Measurements from ENCODE around the gene SLC9A5.

The SLC9A5 gene

DNA sequence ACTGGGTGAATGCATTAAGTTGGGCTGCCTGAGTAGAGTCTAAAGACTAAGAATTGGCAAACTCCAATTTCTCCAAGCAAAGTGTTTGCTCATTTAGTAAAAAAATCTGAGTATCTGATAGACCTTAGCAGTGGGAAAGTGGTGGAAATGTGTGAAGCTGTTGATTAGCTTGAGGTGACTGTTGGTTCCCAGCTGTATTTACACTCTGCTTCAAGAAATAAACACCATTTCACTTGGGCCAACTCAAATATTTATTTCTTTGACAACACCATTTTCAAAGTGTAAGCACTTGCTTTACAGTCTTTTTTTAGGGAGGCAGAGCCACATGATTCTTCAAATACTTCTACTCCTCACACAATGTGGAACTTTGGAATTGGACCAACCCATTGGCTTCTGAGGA, 69.1 kb downstream of the SLC9A5 start:
- DNase-seq = no peak

Data from CD4-positive, alpha-beta T cell treated with Interleukin-12 subunit alpha and Interleukin-12 subunit beta, for 1 hour (primary cell).